A549 (cell line): Measurements from ENCODE around the gene TBC1D1.

Experiments
- CTCF ChIP-seq: fragments of >200 bp; sonication (Bioruptor Twin); formaldehyde crosslinking; IDR thresholded peaks from 3 replicates; pipeline ENCODE4 v1.5.1; 2016
- HOXB5 ChIP-seq: fragments of 250-450 bp; sonication (Bioruptor Pico); IDR thresholded peaks from 2 replicates; pipeline ENCODE4 v1.5.0; 2020; ENCODE audit warnings: mild to moderate bottlenecking, moderate library complexity
- KDM5A ChIP-seq: fragments of 200-600 bp; sonication (generic); IDR thresholded peaks from 2 replicates; pipeline ENCODE4 v1.6.1; 2016; ENCODE audit warnings: antibody characterized with exemption, mild to moderate bottlenecking
- RFX5 ChIP-seq: fragments of 450-650 bp; IDR thresholded peaks from 2 replicates; pipeline ENCODE4 v1.7.1; 2014; ENCODE audit warnings: antibody characterized with exemption, mild to moderate bottlenecking, moderate library complexity
- TF ChIP-seq, protein P1 (sequence below): IDR thresholded peaks from 2 replicates; pipeline ENCODE4 v1.6.1; 2012
- TF ChIP-seq, protein P2 (sequence below): fragments of 150-350 bp; IDR thresholded peaks from 2 replicates; pipeline ENCODE4 v1.6.1; 2014; ENCODE audit warnings: low read depth, mild to moderate bottlenecking, low read length

DNA sequence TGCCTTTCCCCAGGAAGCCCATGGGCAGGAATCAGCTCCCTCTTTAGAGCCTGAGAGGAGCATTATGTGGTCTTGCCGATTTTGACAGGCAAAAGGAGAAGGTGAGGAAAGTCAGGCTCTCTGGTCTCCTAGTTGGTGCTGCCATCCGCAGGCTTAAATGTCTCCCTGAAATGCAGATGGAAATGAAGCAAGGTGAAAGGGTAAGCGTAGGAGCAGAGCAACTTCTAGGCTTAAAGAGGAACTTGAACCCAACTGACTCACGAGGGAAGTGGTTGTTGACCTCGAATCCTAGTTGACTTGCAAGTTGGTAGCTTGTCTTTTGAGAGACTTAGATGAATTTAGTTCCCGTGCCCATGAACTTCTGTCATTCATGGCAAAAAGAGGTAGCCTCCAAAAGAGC, 275.2 kb downstream of the TBC1D1 start:
- TF ChIP-seq, protein P1, sequence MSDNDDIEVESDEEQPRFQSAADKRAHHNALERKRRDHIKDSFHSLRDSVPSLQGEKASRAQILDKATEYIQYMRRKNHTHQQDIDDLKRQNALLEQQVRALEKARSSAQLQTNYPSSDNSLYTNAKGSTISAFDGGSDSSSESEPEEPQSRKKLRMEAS: no peak
- TF ChIP-seq CTCF (no peak), KDM5A (no peak), RFX5 (no peak), HOXB5 (no peak)
- TF ChIP-seq, protein P2, sequence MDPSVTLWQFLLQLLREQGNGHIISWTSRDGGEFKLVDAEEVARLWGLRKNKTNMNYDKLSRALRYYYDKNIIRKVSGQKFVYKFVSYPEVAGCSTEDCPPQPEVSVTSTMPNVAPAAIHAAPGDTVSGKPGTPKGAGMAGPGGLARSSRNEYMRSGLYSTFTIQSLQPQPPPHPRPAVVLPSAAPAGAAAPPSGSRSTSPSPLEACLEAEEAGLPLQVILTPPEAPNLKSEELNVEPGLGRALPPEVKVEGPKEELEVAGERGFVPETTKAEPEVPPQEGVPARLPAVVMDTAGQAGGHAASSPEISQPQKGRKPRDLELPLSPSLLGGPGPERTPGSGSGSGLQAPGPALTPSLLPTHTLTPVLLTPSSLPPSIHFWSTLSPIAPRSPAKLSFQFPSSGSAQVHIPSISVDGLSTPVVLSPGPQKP: no peak
